Smooth muscle cell of the brain vasculature (primary cell): ENCODE results near the gene SLCO2A1.

ENCODE experiments used
- DNase-seq: peaks from one replicate; pipeline ENCODE4 v3.0.0-alpha.2; 2012; ENCODE audit warnings: low read depth, low spot score

SLCO2A1 gene

DNA sequence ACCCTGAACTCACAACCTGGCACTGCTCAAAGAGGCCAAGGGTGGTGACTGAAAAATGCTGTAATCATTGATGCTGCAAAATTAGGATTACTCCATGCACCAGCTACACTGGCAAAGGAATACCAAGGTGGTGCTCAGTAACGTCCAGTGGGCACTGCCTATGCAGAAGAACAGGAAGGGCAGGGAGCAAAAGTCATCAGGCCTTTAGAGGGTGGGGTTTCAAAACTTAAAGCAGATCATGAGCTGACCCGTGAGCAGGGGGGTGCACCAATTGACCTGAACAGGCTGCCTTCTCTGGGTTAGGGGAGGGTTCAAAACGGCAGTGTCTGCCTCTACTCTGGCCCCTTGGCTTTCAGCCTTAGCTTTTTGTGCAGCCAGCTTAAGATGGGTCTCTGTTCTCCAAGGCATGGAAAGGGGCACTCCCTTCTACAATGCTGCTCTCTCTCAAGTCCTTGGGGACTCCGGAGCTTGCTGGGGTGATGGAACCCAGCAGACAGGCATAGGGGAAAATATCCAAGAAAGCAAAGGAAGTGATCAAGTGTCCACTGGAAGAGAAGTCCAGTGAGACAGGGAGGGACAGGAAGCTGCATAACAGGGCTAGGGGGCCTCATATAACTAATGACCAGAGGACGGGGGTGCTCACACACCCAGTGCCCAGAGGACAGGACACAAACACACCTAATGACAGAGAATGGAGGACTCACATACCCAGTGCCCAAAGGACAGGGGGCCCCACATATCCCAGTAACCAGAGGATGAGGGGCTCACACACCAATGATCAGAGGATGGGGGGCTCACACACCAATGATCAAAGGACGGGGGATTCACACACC, 145.5 kb downstream of the SLCO2A1 start:
- no peak for DNase-seq

DNA sequence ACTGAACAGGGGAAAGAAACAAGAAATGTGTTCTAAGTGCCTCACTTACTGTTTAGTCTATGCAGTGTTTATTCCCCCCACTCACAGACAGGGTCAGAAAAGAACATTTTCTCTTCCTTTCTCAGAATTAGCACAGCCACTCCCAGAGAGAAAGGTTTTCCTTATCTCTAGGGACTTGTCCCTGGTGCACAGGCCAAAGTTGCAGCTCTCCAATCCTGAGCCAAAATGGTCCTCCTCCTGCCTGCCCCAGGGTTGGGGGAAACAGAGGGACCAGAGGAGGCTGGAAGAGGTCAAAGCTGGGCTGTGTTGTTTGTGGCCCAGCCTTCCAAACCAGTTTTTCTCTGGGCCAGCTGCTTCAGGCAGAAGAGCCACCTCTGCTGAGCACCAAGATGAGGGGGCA, 146.1 kb downstream of the SLCO2A1 start:
- DNase-seq: no peak

DNA sequence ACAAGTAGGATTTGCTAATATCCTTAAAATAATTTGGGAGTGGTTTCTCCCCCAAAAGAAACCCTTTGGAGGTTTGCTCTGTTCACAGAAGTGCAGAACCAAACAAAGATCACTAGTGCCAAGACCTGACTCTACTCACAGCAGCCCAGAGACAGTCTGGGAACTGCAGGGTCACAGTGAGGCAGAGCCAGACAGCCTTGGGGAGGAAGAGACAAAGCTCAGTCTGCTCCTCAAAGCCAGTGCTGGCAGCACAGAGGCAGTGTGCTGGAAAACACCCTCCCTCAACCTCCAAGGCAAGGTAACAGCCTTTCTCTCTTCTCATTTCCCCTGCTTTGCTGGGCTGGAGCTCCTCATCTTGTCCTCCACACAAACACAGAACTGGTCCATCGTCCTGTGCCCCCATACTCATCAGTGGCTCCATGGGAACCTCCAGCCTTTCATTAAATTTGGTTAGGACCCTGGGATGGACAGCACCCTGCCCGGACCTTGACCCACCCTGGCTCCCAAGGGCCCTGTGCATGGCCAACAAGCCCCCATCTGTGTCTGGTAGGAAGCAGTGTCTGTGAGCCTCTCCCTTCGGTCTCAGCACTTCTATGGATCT, 146.6 kb downstream of the SLCO2A1 start:
- no peak for DNase-seq

DNA sequence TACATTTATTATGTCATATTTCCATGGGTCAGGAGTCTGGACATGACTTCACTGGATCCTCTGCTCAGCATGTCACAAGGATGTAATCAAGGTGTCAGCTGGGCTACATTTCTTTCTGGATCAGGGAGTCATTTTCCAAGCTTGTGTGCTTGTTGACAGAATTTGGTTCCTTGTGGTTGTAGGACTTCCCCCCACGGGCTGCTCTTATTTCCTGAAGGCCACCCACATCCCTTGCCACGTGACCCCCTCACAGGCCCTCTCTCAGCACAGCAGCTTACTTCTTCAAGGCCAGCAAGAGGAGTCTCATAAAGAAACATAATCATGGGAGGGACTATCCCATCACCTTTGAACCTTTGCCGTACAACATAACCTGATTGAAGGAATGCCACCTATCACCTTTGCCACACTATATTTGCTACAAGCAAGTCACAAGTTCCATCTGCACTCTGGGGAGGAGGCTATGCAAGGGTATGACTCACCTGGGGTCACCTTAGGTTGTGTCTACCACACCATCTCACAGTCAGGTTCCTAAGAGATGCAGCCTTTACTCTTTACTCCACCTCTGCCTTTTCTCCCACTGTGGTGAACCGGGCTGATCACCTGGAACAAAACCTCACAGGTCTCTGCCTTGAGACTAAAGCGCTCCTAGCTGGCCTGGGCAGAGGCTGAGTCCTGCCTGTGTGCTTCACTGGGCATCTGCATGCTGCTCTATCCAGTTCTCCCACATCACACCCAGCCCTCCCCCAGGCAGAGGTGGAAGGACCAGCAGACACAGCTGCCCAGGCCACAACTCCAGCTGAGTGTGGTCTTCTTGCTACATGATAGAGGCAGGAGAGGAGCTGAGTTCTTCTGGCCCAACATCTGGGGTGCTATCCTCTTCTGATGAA, 147.5 kb downstream of the SLCO2A1 start:
- DNase-seq: no peak

DNA sequence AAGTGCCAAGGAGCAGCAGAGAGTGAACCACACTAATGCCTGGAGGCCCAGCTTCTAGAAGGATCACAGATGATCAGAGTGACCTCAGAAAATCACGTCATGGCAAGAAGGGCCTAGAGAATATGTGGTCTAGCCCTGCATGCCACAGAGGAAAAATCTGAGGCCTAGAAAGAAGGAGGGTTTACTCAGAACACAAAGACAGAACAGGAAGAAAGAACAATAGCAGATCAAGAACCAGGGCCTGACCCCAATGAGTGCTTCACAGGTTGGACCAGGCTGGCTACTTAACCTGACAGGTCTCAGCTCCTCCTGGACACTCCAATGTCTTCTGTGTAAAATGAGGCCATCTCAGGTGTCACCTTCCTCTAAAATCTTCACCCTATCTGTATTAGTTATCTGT, 148.2 kb downstream of the SLCO2A1 start:
- DNase-seq: no peak

DNA sequence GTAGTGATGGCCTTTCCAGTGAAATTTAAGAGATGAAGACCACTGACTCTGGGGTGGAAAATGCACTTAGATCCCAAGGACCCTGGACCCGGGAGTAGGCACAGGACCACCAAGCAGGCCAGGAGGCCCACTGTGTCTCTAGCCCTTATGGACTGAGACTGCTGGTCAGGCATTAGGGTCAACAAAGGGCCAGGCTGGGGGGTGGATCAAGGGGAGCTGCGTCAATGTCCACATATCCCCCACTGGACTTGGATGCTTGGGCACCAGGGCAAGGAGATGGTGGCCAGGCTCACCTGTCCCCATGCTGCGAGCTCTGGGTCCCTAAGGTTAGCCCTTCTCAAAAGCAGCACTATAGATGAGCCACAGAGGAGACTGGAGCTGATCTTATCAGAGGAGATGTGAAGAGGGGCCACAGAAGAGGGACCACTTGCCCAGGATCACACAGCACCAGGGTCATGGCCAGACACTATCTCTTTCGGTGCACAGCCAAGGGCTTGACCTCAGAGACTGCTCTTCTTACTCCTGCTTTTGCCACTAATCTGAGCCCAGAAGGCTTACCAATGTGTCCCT, 148.8 kb downstream of the SLCO2A1 start:
- DNase-seq: no peak

DNA sequence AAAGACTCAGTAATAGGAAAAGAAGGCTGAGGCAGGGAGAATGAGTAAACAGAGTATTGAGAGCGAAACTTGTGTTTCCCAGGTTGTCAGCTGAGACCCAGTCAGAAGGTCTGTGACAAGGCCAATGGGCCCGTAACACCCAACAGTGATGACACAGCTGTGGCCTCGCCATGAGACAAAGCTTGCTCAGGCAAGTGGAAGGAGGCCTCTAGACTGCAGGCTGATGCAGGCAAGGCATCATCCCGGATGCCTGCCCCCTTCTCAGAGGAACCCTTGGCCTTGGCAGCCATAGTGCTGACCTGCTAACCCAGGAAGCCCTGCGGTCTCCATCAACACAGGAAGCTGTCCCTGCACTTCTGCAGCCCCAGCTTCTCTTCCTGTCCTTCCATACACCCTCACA, 149.4 kb downstream of the SLCO2A1 start:
- no peak for DNase-seq

DNA sequence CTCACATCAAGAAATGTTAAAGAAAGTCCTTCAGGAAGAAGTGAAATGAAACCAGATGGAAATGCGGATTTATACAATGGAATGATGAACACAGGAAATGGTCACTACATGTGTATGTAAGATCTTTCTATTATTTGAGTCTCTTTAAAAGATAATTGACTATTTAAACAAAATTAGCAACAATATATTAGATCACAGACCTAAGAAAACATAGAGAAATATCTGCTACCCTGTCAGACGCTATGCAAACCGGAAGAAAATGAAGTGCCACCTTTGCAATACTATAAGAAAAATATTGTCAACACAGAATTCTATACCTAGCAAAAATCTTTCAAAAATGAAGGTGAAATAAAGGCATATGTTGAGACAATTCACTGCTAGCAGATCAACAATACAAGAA, 151.2 kb downstream of the SLCO2A1 start:
- DNase-seq: no peak
